Measurements from ENCODE around the gene HOGA1.

The HOGA1 gene

GRCh38 chr10:97589479-97589878, 5.3 kb downstream of the HOGA1 start, which contains the start of gene C10orf62:
Gene C10orf62 (plus strand): TSS chr10:97589721. CDS start chr10:97589898, 177 bp downstream.
- Histone ChIP-seq H3K36me3 (ENCODE audit: insufficient read depth) (no peaks in the 10 kb centered on the region), H3K4me1 (ENCODE audit: low read depth, poor library complexity, severe bottlenecking) (no peaks in the 10 kb centered on the region), H3K4me2 (no peak within 1 kb of the TSS), H3K9ac (no peak within 1 kb of the TSS), H2AFZ (ENCODE audit: low read depth) (no peak within 1 kb of the TSS), H3K27ac (no peak within 1 kb of the TSS), H3K4me3 (IDR thresholded peaks at IDR 0.05; ENCODE audit: insufficient read depth, low read depth, low read length) (no peak within 1 kb of the TSS), H3K27me3 (ENCODE audit: insufficient read depth, low read depth) (no peaks in the 10 kb centered on the region), H3K79me2 (ENCODE audit: insufficient read depth, low read depth) (no peaks in the 10 kb centered on the region), H4K20me1 (ENCODE audit: insufficient read depth) (no peaks in the 10 kb centered on the region)
- TF ChIP-seq CTCF (conservative IDR thresholded peaks at IDR 0.05; ENCODE audit: low read depth, low read length), result no peak

- Histone ChIP-seq H3K9ac (no peak overlapping the region), H3K36me3 (ENCODE audit: insufficient read depth) (no peaks in the 10 kb centered on the region), H2AFZ (ENCODE audit: low read depth) (no peak overlapping the region), H3K4me1 (ENCODE audit: low read depth, poor library complexity, severe bottlenecking) (no peaks in the 10 kb centered on the region), H3K27me3 (ENCODE audit: insufficient read depth, low read depth) (no peaks in the 10 kb centered on the region), H3K27ac (no peak overlapping the region), H4K20me1 (ENCODE audit: insufficient read depth) (no peaks in the 10 kb centered on the region), H3K4me3 (IDR thresholded peaks at IDR 0.05; ENCODE audit: insufficient read depth, low read depth, low read length) (no peak overlapping the region), H3K4me2 (no peak overlapping the region), H3K79me2 (ENCODE audit: insufficient read depth, low read depth) (no peaks in the 10 kb centered on the region)
- TF ChIP-seq CTCF (conservative IDR thresholded peaks at IDR 0.05; ENCODE audit: low read depth, low read length), result no peak
Observed at GRCh38 chr10:97590082-97590747, 6.0 kb downstream of the HOGA1 start.

GRCh38 chr10:97590748-97591495, 6.7 kb downstream of the HOGA1 start:
- Histone ChIP-seq H3K9ac (no peak overlapping the region), H3K4me2 (no peak overlapping the region), H3K27me3 (ENCODE audit: insufficient read depth, low read depth) (no peaks in the 10 kb centered on the region), H4K20me1 (ENCODE audit: insufficient read depth) (no peaks in the 10 kb centered on the region), H3K4me1 (ENCODE audit: low read depth, poor library complexity, severe bottlenecking) (no peaks in the 10 kb centered on the region), H3K36me3 (ENCODE audit: insufficient read depth) (no peaks in the 10 kb centered on the region), H3K27ac (no peak overlapping the region), H3K79me2 (ENCODE audit: insufficient read depth, low read depth) (no peaks in the 10 kb centered on the region), H3K4me3 (IDR thresholded peaks at IDR 0.05; ENCODE audit: insufficient read depth, low read depth, low read length) (no peak overlapping the region), H2AFZ (ENCODE audit: low read depth) (no peak overlapping the region)
- TF ChIP-seq CTCF (conservative IDR thresholded peaks at IDR 0.05; ENCODE audit: low read depth, low read length), result no peak

GRCh38 chr10:97593421-97593820, 9.2 kb downstream of the HOGA1 start:
- H3K27ac ChIP-seq, result no peak overlapping the region
- no peak overlapping the region for H3K9ac ChIP-seq
- TF ChIP-seq CTCF (conservative IDR thresholded peaks at IDR 0.05; ENCODE audit: low read depth, low read length), result no peak

More at GRCh38 chr10:97593421-97593820, 9.2 kb downstream of the HOGA1 start:
- H2AFZ ChIP-seq (ENCODE audit: low read depth), result no peak overlapping the region
- H3K27me3 ChIP-seq (ENCODE audit: insufficient read depth, low read depth), result no peaks in the 10 kb centered on the region
- H4K20me1 ChIP-seq (ENCODE audit: insufficient read depth), result no peaks in the 10 kb centered on the region
- H3K4me1 ChIP-seq (ENCODE audit: low read depth, poor library complexity, severe bottlenecking), result peaks cover 9% of the 10 kb centered on the region
- H3K4me2 ChIP-seq, result no peak overlapping the region
- no peaks in the 10 kb centered on the region for H3K79me2 ChIP-seq (ENCODE audit: insufficient read depth, low read depth)
- H3K36me3 ChIP-seq (ENCODE audit: insufficient read depth), result no peaks in the 10 kb centered on the region
- H3K4me3 ChIP-seq (IDR thresholded peaks at IDR 0.05; ENCODE audit: insufficient read depth, low read depth, low read length), result no peak overlapping the region
